Tibial nerve (tissue), 4 donors: ENCODE measurements around the gene GSG1L. TPM values are rescaled to one million over a fixed set of nuclear protein-coding genes. Genes with fewer than 3 reads are reported as not detected.

Experiments
- DNase-seq, 2 donors: peaks; one replicate each; pipeline ENCODE4 v3.0.0-alpha.2; 2019; ENCODE audit warnings: low spot score in 2 of 2
- H3K27ac ChIP-seq, 4 donors: fragments of 200-600 bp; sonication (generic) in 3 of 4; one replicate each; pipeline ENCODE4 v1.5.1; 2017 to 2019; ENCODE audit warnings: mild to moderate bottlenecking in 1 of 4
- H3K27me3 ChIP-seq, 2 donors: fragments of 200-600 bp; sonication (generic) in 1 of 2; one replicate each; pipeline versions ENCODE4 v1.5.1 to v1.6.0; 2017 to 2019
- H3K36me3 ChIP-seq, 3 donors: fragments of 200-600 bp; sonication (generic); one replicate each; pipeline ENCODE4 v1.5.1; 2018 to 2019
- H3K4me1 ChIP-seq, 4 donors: fragments of 200-600 bp; sonication (generic) in 3 of 4; one replicate each; pipeline ENCODE4 v1.5.1; 2017 to 2019
- H3K4me3 ChIP-seq, 4 donors: fragments of 200-600 bp; sonication (generic) in 3 of 4; one replicate each; pipeline ENCODE4 v1.5.1; 2017 to 2019; ENCODE audit warnings: mild to moderate bottlenecking in 1 of 4, moderate library complexity in 1 of 4
- H3K9me3 ChIP-seq, 4 donors: fragments of 200-600 bp; sonication (generic) in 3 of 4; one replicate each; pipeline ENCODE4 v1.5.1; 2017 to 2019
- CTCF ChIP-seq, 5 experiments: fragments of 200-600 bp in 3 of 5; fragments of 450-650 bp in 2 of 5; sonication (generic) in 3 of 5; IDR thresholded peaks; one replicate each; pipeline ENCODE4 v1.5.1; 2016 to 2019; ENCODE audit warnings: antibody characterized with exemption in 5 of 5, mild to moderate bottlenecking in 3 of 5, moderate library complexity in 2 of 5
- EP300 ChIP-seq, 2 donors: sonication (generic); formaldehyde crosslinking; IDR thresholded peaks; one replicate each; pipeline ENCODE4 v1.6.1; 2017; ENCODE audit warnings: antibody characterized with exemption in 2 of 2, mild to moderate bottlenecking in 1 of 2
- POLR2A ChIP-seq, 2 donors: fragments of 450-650 bp; IDR thresholded peaks; one replicate each; pipeline ENCODE4 v1.6.1; 2017; ENCODE audit warnings: antibody characterized with exemption in 2 of 2, mild to moderate bottlenecking in 2 of 2, moderate library complexity in 2 of 2
- WGBS, 2 donors: methylation state at CpG; one replicate each; pipeline ENCODE4 v1.1.5; 2018; 5-methylcytosine and 5-hydroxymethylcytosine counted together
- total RNA-seq, 4 donors: library from RNA; depleted of rRNA; stranded (reverse); fragments of >200 nt; gene quantifications; one replicate each; pipeline ENCODE4 v1.1.0, GENCODE V29; 2016

Gene GSG1L
- total RNA-seq, 4 donors from 2014 or later, result not detected

DNA sequence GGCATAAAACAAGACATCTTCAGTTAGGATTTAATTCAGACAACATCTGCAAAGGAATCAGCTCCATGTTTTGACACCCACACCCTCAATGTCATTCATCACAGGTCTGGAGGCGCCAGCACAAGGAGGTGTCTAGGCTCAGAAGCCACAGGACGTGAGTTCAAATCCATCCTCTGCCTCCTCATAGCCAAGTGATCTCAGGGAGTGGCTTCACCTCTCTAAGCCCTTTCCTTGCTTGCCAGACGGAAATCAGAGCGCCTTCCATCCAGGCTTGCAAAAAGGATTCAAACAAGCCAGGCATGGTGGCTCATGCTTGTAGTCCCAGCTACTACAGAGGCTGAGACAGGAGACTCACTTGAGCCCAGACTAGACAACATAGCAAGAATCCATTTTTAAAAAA is 84.6 kb downstream of the GSG1L start:
- Histone ChIP-seq H3K4me3 (no peak overlapping the region), H3K27me3 (no peaks in the 10 kb centered on the region), H3K4me1 (no peaks in the 10 kb centered on the region), H3K27ac (no peak overlapping the region), H3K36me3 (no peaks in the 10 kb centered on the region), H3K9me3 (peaks cover 0 to 6% (median 0%) of the 10 kb centered on the region in 4 donors)
- TF ChIP-seq EP300 (IDR thresholded peaks at IDR 0.05) (no peak), POLR2A (IDR thresholded peaks at IDR 0.05) (no peak), CTCF (IDR thresholded peaks at IDR 0.05) (no peak)
- WGBS, 2 donors, result 71 to 75% methylated on average over 4 of the region's 4 CpGs
- no peak for DNase-seq

DNA sequence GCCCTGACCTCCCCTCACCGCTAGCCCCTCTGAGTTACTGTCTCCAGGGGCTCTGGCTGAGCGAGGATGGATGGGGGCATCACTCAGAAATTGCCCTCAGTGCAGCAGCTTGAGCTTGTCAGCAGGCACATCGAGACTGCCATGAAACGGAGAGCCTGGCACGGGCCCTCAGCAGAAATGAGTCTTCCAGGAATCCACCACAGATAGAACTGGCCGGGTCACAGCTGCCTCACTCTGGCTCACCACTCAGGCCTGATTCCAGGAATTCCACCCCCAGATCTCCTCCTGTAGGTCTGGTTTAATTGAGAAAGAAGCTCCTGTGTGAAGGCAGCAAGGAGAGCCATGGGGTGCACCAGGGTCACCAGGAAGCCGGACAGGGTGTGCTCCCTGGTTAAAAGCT is 85.5 kb downstream of the GSG1L start:
- Histone ChIP-seq H3K4me3 (no peak overlapping the region), H3K36me3 (no peaks in the 10 kb centered on the region), H3K27ac (no peak overlapping the region), H3K27me3 (no peaks in the 10 kb centered on the region), H3K4me1 (no peaks in the 10 kb centered on the region), H3K9me3 (peaks cover 0 to 5% (median 0%) of the 10 kb centered on the region in 4 donors)
- TF ChIP-seq EP300 (IDR thresholded peaks at IDR 0.05), result no peak
- TF ChIP-seq CTCF (IDR thresholded peaks at IDR 0.05), result no peak
- no peak for TF ChIP-seq POLR2A (IDR thresholded peaks at IDR 0.05)
- WGBS, 2 donors, result 51 to 68% methylated on average over 6 to 7 of the region's 7 CpGs
- DNase-seq, result no peak

- no peaks in the 10 kb centered on the region for H3K36me3 ChIP-seq
- WGBS, 2 donors, result 85 to 88% methylated on average over 9 of the region's 9 CpGs
- DNase-seq, result no peak
- TF ChIP-seq POLR2A (IDR thresholded peaks at IDR 0.05), result no peak
- no peak for TF ChIP-seq EP300 (IDR thresholded peaks at IDR 0.05)
- no peak for TF ChIP-seq CTCF (IDR thresholded peaks at IDR 0.05)
- no peaks in the 10 kb centered on the region for H3K27me3 ChIP-seq
- H3K27ac ChIP-seq, result no peak overlapping the region
- H3K4me1 ChIP-seq, result no peaks in the 10 kb centered on the region
- no peaks in the 10 kb centered on the region for H3K9me3 ChIP-seq
- H3K4me3 ChIP-seq, result no peak overlapping the region
These were observed 86.5 kb downstream of the GSG1L start for GRCh38 chr16:27976990-27977389.

DNA sequence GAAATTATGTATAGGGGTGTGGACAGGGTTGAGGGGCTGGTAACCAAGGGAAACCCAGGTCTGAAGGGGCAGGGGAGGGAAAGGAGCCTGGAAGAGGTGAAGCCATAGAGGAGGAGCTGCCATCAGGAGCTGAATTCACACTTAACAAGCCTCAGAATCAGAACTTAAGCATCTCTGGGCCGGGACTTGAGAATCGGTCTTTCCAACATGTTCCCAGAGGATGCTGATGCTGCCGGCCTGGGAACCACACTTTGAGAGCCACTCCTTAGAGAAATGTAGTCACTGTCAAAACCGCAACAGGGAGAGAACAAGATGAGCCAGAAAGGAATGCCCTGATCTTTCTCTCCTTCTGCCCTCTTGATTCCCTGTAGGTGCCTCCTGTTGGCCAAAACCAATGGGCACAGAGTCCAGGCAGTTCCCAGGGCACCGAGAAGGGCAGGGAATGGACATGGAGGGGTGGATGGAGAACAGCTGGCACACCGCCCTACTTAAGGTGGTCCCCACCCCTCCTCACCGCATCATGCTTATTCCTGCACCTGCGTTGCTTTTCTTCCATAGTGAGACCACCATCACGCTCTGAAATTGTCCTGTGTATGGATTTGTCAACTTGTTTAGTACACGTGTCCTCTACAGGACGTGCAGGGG is 88.5 kb downstream of the GSG1L start:
- no peak overlapping the region for H3K4me3 ChIP-seq
- WGBS, 2 donors, result 82 to 85% methylated on average over 11 of the region's 11 CpGs
- TF ChIP-seq CTCF (IDR thresholded peaks at IDR 0.05) (no peak), EP300 (IDR thresholded peaks at IDR 0.05) (no peak), POLR2A (IDR thresholded peaks at IDR 0.05) (no peak)
- DNase-seq, result no peak
- no peaks in the 10 kb centered on the region for H3K27me3 ChIP-seq
- no peaks in the 10 kb centered on the region for H3K36me3 ChIP-seq
- H3K27ac ChIP-seq, result no peak overlapping the region
- no peaks in the 10 kb centered on the region for H3K4me1 ChIP-seq
- H3K9me3 ChIP-seq, result peaks cover 0 to 11% (median 0%) of the 10 kb centered on the region in 4 donors

- Histone ChIP-seq H3K4me1 (no peaks in the 10 kb centered on the region), H3K36me3 (no peaks in the 10 kb centered on the region), H3K9me3 (peaks cover 0 to 13% (median 0%) of the 10 kb centered on the region in 4 donors), H3K27me3 (no peaks in the 10 kb centered on the region), H3K27ac (no peak overlapping the region), H3K4me3 (no peak overlapping the region)
- WGBS, 2 donors, result 61 to 69% methylated on average over 6 to 7 of the region's 7 CpGs
- TF ChIP-seq CTCF (IDR thresholded peaks at IDR 0.05), result no peak
- no peak for TF ChIP-seq EP300 (IDR thresholded peaks at IDR 0.05)
- no peak for TF ChIP-seq POLR2A (IDR thresholded peaks at IDR 0.05)
- no peak for DNase-seq
These were observed 89.8 kb downstream of the GSG1L start for GRCh38 chr16:27973678-27974077.
